ENCODE measurements around the gene RTP1.

RTP1 gene

DNA sequence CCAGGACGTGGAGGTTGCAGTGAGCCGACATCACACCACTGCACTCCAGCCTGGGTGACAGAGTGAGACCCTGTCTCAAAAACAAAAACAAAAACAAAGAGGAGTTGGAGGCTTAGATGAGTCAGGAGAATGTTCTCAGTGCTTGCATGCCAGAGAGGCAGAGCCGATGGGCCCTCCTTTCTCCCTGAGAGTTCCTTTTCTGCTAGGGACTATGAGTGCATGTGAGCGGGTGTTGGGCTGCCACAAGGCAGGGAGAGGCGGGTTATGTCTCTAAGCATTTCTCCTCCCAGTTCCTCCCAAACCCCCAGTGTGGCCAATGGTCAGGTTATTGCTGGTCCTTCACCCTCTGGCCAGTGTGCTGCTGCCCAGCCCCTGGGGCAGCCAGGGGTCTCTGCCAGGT lies 45.1 kb downstream of the RTP1 start:
- DNase-seq (ENCODE audit: low read depth): no peak

DNA sequence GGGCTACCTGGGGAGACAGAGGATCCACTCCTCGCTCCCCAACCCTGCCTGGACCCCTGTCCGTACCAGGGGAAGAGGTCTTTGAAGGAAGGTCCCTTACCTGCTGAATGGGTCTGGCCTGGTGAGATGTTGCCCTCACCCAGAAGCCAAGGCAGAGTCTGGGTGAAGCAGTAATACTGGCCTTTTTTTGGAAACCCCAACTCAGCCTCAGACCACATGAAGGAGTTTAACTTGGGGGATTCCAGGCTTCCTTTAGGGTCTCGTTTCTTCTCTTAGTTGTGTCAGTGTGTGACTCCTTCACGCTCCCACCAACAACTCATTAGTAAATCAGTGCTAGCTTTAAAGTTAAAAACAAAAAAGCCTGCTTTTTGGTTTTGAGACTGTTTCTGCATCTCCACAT lies 45.6 kb downstream of the RTP1 start:
- DNase-seq (ENCODE audit: low read depth): no peak

DNA sequence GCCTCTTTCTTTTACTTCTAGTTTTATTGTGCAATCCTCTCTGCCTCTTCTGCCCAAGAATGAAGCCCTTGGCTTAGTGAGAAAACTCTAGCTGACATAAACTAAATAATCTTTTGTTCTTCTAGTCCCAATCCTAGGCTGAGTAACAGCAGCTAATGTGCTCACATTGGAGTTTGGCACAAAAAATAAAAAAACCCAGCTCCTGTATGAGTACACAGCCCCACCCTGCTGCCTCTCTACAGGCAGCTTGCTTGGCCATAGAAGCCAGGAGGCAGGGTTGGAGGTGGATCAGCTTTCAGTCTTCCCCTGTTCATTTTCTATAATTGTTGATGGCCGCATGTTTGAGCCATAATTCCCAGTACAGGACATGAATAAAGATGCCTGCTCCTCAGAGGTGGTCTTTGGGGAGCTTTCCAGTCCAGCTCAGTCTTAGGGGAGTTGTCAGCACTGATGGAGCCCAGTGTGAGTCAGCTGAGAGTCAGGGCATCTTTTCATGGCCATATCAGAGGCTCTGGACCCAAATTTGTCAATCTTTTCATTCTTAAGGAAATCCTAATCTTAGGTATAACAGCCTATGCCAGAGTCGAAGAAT lies 46.7 kb downstream of the RTP1 start:
- no peak for DNase-seq (ENCODE audit: low read depth)

DNA sequence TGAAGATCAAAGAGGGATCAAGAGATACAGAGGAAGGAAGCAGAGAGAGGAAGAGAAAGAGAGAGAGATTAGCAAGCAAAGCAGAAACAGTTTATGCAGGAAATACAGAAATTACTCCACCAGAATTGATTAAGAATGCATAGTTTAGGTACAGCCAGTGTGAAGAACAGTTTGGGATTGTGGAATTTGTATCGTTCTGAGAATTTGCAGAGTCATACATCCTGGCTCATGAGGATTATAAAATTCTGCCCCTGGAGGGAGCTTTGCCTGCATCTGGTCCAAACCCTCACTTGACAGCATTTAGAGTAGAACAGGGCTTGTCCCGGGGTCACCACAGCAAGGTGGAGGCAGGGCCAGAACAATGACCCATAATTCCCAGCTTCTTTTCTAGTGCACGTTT lies 50.1 kb downstream of the RTP1 start:
- DNase-seq (ENCODE audit: low read depth): no peak
